B cell (primary cell): ENCODE results near the gene PKIB. TPM values are rescaled to one million over a fixed set of nuclear protein-coding genes. Genes with fewer than 3 reads are reported as not detected.

ENCODE experiments used
- ATAC-seq: fragments of 200-7000 bp; cut with Tn5 transposase; one replicate; pipeline ENCODE4 v1.10.0; 2021; ENCODE audit warnings: low read depth, mild to moderate bottlenecking, moderate number of reproducible peaks, moderate library complexity
- CTCF ChIA-PET: fragments of 350-600 bp; sonication (Branson Sonifier 250); formaldehyde crosslinking; loops from one replicate; lab custom pipeline; 2021; ENCODE audit warnings: antibody characterized with exemption, inconsistent platforms; lab: Charles Lee
- POLR2A ChIA-PET: fragments of 350-600 bp; sonication (Branson Sonifier 250); formaldehyde crosslinking; loops from one replicate; lab custom pipeline; 2021; ENCODE audit warnings: antibody characterized with exemption; lab: Charles Lee
- DNase-seq: peaks from one replicate; pipeline ENCODE4 v3.0.0; 2013
- H2AFZ ChIP-seq: 2 replicates; pipeline ENCODE4 v1.6.1; 2012; ENCODE audit warnings: mild to moderate bottlenecking, low read depth, low read length; ENCODE audit not compliant: insufficient read depth, poor library complexity, severe bottlenecking
- H3K27ac ChIP-seq, 2 donors: 1 replicate in 1 of 2; 2 replicates in 1 of 2; pipeline ENCODE4 v1.5.1; 2012 to 2013; ENCODE audit warnings: low read length in 2 of 2, mild to moderate bottlenecking in 2 of 2, moderate library complexity in 1 of 2
- H3K27me3 ChIP-seq, 4 experiments: fragments of 200-600 bp in 1 of 4; sonication (generic) in 1 of 4; replicated peaks in 1 of 4; 1 replicate in 2 of 4; 2 replicates in 2 of 4; pipeline versions ENCODE4 v1.6.1 to v1.7.0; 2013 to 2016; ENCODE audit warnings: low read length in 3 of 4, mild to moderate bottlenecking in 2 of 4, mixed read lengths in 1 of 4, moderate library complexity in 1 of 4; ENCODE audit not compliant: insufficient read depth in 4 of 4, control insufficient read depth in 3 of 4; ENCODE audit errors: control extremely low read depth in 1 of 4
- H3K36me3 ChIP-seq, 2 experiments: replicated peaks in 1 of 2; 1 replicate in 1 of 2; 2 replicates in 1 of 2; pipeline versions ENCODE4 v1.6.1 to v1.7.1; 2013; ENCODE audit warnings: low read length in 1 of 2; ENCODE audit not compliant: insufficient read depth in 2 of 2, control insufficient read depth in 1 of 2; ENCODE audit errors: control extremely low read depth in 1 of 2, extremely low read depth in 1 of 2
- H3K4me1 ChIP-seq, 2 donors: fragments of 200-600 bp in 1 of 2; sonication (generic) in 1 of 2; 1 replicate in 1 of 2; 2 replicates in 1 of 2; pipeline versions ENCODE4 v1.5.1 to v1.6.1; 2013 to 2017; ENCODE audit warnings: low read length in 2 of 2; ENCODE audit not compliant: control insufficient read depth in 2 of 2, insufficient read depth in 2 of 2
- H3K4me2 ChIP-seq: replicated peaks from 2 replicates; pipeline ENCODE3; 2012; ENCODE audit warnings: mild to moderate bottlenecking, low read depth, low read length; ENCODE audit not compliant: poor library complexity, severe bottlenecking
- H3K4me3 ChIP-seq, 5 experiments: fragments of 200-600 bp in 1 of 5; sonication (generic) in 1 of 5; 1 replicate in 3 of 5; 2 replicates in 2 of 5; pipeline versions ENCODE4 v1.5.1 to v1.7.0; 2011 to 2016; ENCODE audit warnings: low read length in 4 of 5, mild to moderate bottlenecking in 4 of 5, low read depth in 2 of 5, control low read depth in 1 of 5, moderate library complexity in 1 of 5; ENCODE audit not compliant: insufficient read depth in 1 of 5; ENCODE audit errors: control extremely low read depth in 1 of 5, extremely low read depth in 1 of 5
- H3K79me2 ChIP-seq: fragments of 200-600 bp; sonication (generic); one replicate; pipeline ENCODE4 v1.6.0; 2016; ENCODE audit warnings: low read length; ENCODE audit not compliant: control insufficient read depth, insufficient read depth
- H3K9ac ChIP-seq: fragments of 200-600 bp; sonication (generic); 2 replicates; pipeline ENCODE4 v1.6.1; 2017; ENCODE audit warnings: mild to moderate bottlenecking, low read length, moderate library complexity
- H3K9me3 ChIP-seq, 3 donors: one replicate each; pipeline versions ENCODE4 v1.6.1 to v1.7.1; 2013; ENCODE audit warnings: low read length in 2 of 3; ENCODE audit not compliant: control insufficient read depth in 2 of 3, insufficient read depth in 1 of 3; ENCODE audit errors: control extremely low read depth in 1 of 3
- H4K20me1 ChIP-seq: 2 replicates; pipeline ENCODE4 v1.6.0; 2012; ENCODE audit warnings: mild to moderate bottlenecking, low read length; ENCODE audit not compliant: insufficient read depth, control insufficient read depth, poor library complexity, severe bottlenecking
- H3K27ac Mint-ChIP-seq: one replicate; pipeline ENCODE4 v1.8.0; 2021; ENCODE audit warnings: mixed read lengths
- H3K27me3 Mint-ChIP-seq: one replicate; pipeline ENCODE4 v1.8.0; 2021; ENCODE audit warnings: mixed read lengths
- H3K4me1 Mint-ChIP-seq: one replicate; pipeline ENCODE4 v1.8.0; 2021; ENCODE audit warnings: mixed read lengths
- H3K4me3 Mint-ChIP-seq: one replicate; pipeline ENCODE4 v1.8.0; 2021; ENCODE audit warnings: mixed read lengths
- H3K9me3 Mint-ChIP-seq: one replicate; pipeline ENCODE4 v1.8.0; 2022; ENCODE audit warnings: mixed read lengths; ENCODE audit not compliant: insufficient read depth
- CTCF ChIP-seq: fragments of 200-600 bp; IDR thresholded peaks from one replicate; pipeline ENCODE4 v1.8.0; 2022; ENCODE audit warnings: antibody characterized with exemption, mild to moderate bottlenecking
- EZH2 ChIP-seq: IDR thresholded peaks from 2 replicates; pipeline ENCODE4 v1.6.1; 2012; ENCODE audit warnings: borderline replicate concordance, low read depth, mild to moderate bottlenecking, moderate library complexity, low read length; ENCODE audit not compliant: insufficient read depth, poor library complexity, severe bottlenecking
- WGBS: methylation state at CpG from one replicate; pipeline ENCODE4 v1.1.5; 2013; ENCODE audit warnings: missing lambda C conversion rate; ENCODE audit not compliant: insufficient coverage; 5-methylcytosine and 5-hydroxymethylcytosine counted together
- intact Hi-C: fragments of 100-400 bp; cut with micrococcal nuclease; formaldehyde crosslinking; loops from one replicate; pipeline ENCODE4 v1.10.0; 2022
- polyA plus RNA-seq: library from polyadenylated mRNA; depleted of rRNA; stranded (reverse); fragments of >200 nt; gene quantifications from 2 replicates; pipeline ENCODE4 v1.2.3, GENCODE V29; 2012
- total RNA-seq, 2 donors: library from RNA; stranded (reverse); fragments of 120-200 nt in 1 of 2; gene quantifications; 1 replicate in 1 of 2; 2 replicates in 1 of 2; pipeline versions ENCODE4 v1.2.3 to v1.2.4, GENCODE V29; 2013 to 2022

The PKIB gene
- total and polyA plus RNA-seq, 2 donors (not counting 1 experiment from before 2014, with no cell fraction given), result 0.27 to 1.2 TPM

- Histone ChIP-seq H3K9ac (no peak overlapping the region), H2AFZ (no peak overlapping the region), H4K20me1 (no peaks in the 10 kb centered on the region), H3K36me3 (no peaks in the 10 kb centered on the region), H3K4me2 (no peak overlapping the region), H3K4me1 (no peaks in the 10 kb centered on the region), H3K79me2 (no peaks in the 10 kb centered on the region), H3K9me3 (no peaks in the 10 kb centered on the region), H3K27me3 (peaks cover 0 to 4% (median 0%) of the 10 kb centered on the region in 4 experiments), H3K27ac (no peak overlapping the region), H3K4me3 (no peak overlapping the region)
- Mint-ChIP-seq H3K4me1 (no peaks in the 10 kb centered on the region), H3K9me3 (no peaks in the 10 kb centered on the region), H3K4me3 (no peak overlapping the region), H3K27me3 (peaks cover 25% of the 10 kb centered on the region), H3K27ac (no peak overlapping the region)
- ATAC-seq (no peak), DNase-seq (no peak)
- WGBS, result 100% methylated on average over 2 of the region's 2 CpGs
- TF ChIP-seq EZH2, result no peak
- CTCF ChIA-PET, result no interaction called here
- POLR2A ChIA-PET, result no interaction called here
- intact Hi-C loops, result no loop called here
These were observed 9.1 kb downstream of the PKIB start for GRCh38 chr6:122619309-122619708.

- Histone ChIP-seq H3K4me1 (no peaks in the 10 kb centered on the region), H3K36me3 (no peaks in the 10 kb centered on the region), H3K9me3 (no peaks in the 10 kb centered on the region), H2AFZ (no peak overlapping the region), H3K79me2 (no peaks in the 10 kb centered on the region), H3K9ac (no peak overlapping the region), H3K27me3 (peaks cover 0 to 2% (median under 1%) of the 10 kb centered on the region in 4 experiments), H3K27ac (no peak overlapping the region), H4K20me1 (no peaks in the 10 kb centered on the region), H3K4me2 (no peak overlapping the region), H3K4me3 (no peak overlapping the region)
- Mint-ChIP-seq H3K4me1 (no peaks in the 10 kb centered on the region), H3K27ac (no peak overlapping the region), H3K9me3 (no peaks in the 10 kb centered on the region), H3K27me3 (peaks cover 20% of the 10 kb centered on the region), H3K4me3 (no peak overlapping the region)
- 100% methylated on average over 1 of the region's 3 CpGs for WGBS
- no peak for ATAC-seq
- intact Hi-C loops, result no loop called here
- DNase-seq, result no peak
- TF ChIP-seq CTCF (no peak), EZH2 (no peak)
- CTCF ChIA-PET, result no interaction called here
- POLR2A ChIA-PET, result no interaction called here
These were observed 10.2 kb downstream of the PKIB start for GRCh38 chr6:122620428-122620827.
